Panc1 (cell line): ENCODE data around the gene PIAS4. TPM values are rescaled to one million over a fixed set of nuclear protein-coding genes. Genes with fewer than 3 reads are reported as not detected.

Experiments
- ATAC-seq: fragments of 200-7000 bp; cut with Tn5 transposase; 2 replicates; pipeline ENCODE4 v1.9.1; 2020; ENCODE audit warnings: mild to moderate bottlenecking, moderate library complexity
- BruUV-seq: library from RNA; stranded (reverse); fragments of 400-500 nt; replicated peaks from 2 replicates; lab custom pipeline; 2021; lab: Mats Ljungman, UMichigan
- CTCF ChIA-PET: fragments of 300-600 bp; sonication (Branson Sonifier 250); formaldehyde crosslinking; loops from one replicate; lab custom pipeline; 2022; ENCODE audit warnings: antibody characterized with exemption; lab: Charles Lee
- POLR2A ChIA-PET: fragments of 300-600 bp; sonication (Branson Sonifier 250); formaldehyde crosslinking; loops from one replicate; lab custom pipeline; 2022; ENCODE audit warnings: antibody characterized with exemption; lab: Charles Lee
- DNase-seq: peaks from one replicate; pipeline ENCODE4 v3.0.0-alpha.2; 2010; ENCODE audit warnings: low read depth, low spot score
- H3K27ac ChIP-seq: 2 replicates; pipeline ENCODE4 v1.5.1; 2011; ENCODE audit warnings: mild to moderate bottlenecking, low read length, inconsistent platforms
- H3K27me3 ChIP-seq: fragments of 200-500 bp; sonication (Bioruptor generic); 2 replicates; pipeline ENCODE4 v1.6.0; 2014; ENCODE audit warnings: low read length, inconsistent platforms; ENCODE audit not compliant: control insufficient read depth, insufficient read depth
- H3K36me3 ChIP-seq: fragments of 200-500 bp; sonication (Bioruptor generic); 2 replicates; pipeline ENCODE4 v1.5.1; 2014; ENCODE audit warnings: inconsistent platforms, mild to moderate bottlenecking, low read length, moderate library complexity; ENCODE audit not compliant: control insufficient read depth, insufficient read depth
- H3K4me1 ChIP-seq: 2 replicates; pipeline ENCODE4 v1.5.1; 2011; ENCODE audit warnings: inconsistent platforms, mild to moderate bottlenecking, low read length, moderate library complexity; ENCODE audit not compliant: control insufficient read depth, insufficient read depth
- H3K4me3 ChIP-seq, 2 experiments: 2 replicates each; pipeline ENCODE4 v1.5.1; 2011 to 2012; ENCODE audit warnings: low read depth in 2 of 2, low read length in 2 of 2, mild to moderate bottlenecking in 2 of 2, inconsistent platforms in 1 of 2, moderate library complexity in 1 of 2
- H3K9me3 ChIP-seq: fragments of 200-500 bp; sonication (Bioruptor generic); 2 replicates; pipeline ENCODE4 v1.5.1; 2014; ENCODE audit warnings: low read depth, mild to moderate bottlenecking, inconsistent platforms, low read length, moderate library complexity; ENCODE audit not compliant: control insufficient read depth, insufficient read depth
- POLR2AphosphoS5 ChIP-seq: IDR thresholded peaks from 2 replicates; pipeline ENCODE4 v1.6.1; 2012; ENCODE audit warnings: mild to moderate bottlenecking, low read depth, low read length, moderate library complexity
- REST ChIP-seq, 2 experiments: IDR thresholded peaks; 2 replicates each; pipeline ENCODE4 v1.6.1; 2011 to 2012; ENCODE audit warnings: low read depth in 2 of 2, control low read depth in 1 of 2, low read length in 1 of 2, mild to moderate bottlenecking in 1 of 2, moderate library complexity in 1 of 2; ENCODE audit not compliant: insufficient read depth in 1 of 2
- SIN3A ChIP-seq: IDR thresholded peaks from 2 replicates; pipeline ENCODE4 v1.6.1; 2012; ENCODE audit warnings: low read depth, mild to moderate bottlenecking, low read length, moderate library complexity, borderline replicate concordance; ENCODE audit not compliant: insufficient read depth
- TCF7L2 ChIP-seq: IDR thresholded peaks from 2 replicates; pipeline ENCODE4 v1.6.1; 2011; ENCODE audit warnings: mild to moderate bottlenecking, low read depth, low read length, inconsistent platforms
- in situ Hi-C: cut with HindIII; loops from 2 replicates; pipeline ENCODE4 v1.10.0; 2016; ENCODE audit warnings: low sequenced_read_pairs, low pct_unique_long_range_greater_than_20kb
- intact Hi-C: fragments of 100-400 bp; cut with micrococcal nuclease; formaldehyde crosslinking; loops from one replicate; pipeline ENCODE4 v1.10.0; 2022; ENCODE audit not compliant: unreplicated experiment
- total RNA-seq: library from RNA; stranded (reverse); gene quantifications from one replicate; pipeline ENCODE4 v1.2.1, GENCODE V29; 2021; ENCODE audit not compliant: unreplicated experiment
- TF ChIP-seq, protein P1 (sequence below): fragments of 450-650 bp; IDR thresholded peaks from 2 replicates; pipeline ENCODE4 v1.5.1; 2017; ENCODE audit warnings: mild to moderate bottlenecking

PIAS4 gene
- total RNA-seq, 1 experiment from 2014 or later: 36.7 TPM

GRCh38 chr19:4052993-4053422 lies 45.5 kb downstream of the PIAS4 start:
- intact Hi-C loops (no loop called here), in situ Hi-C loops (no loop called here)
- no peaks in the 10 kb centered on the region for H3K9me3 ChIP-seq
- peaks cover 21% of the 10 kb centered on the region for H3K4me1 ChIP-seq
- DNase-seq (no peak), ATAC-seq (no peak)
- BruUV-seq: no TSS peak
- POLR2A ChIA-PET: no interaction called here
- H3K27ac ChIP-seq: peak overlapping the region; percentile 57
- CTCF ChIA-PET: no interaction called here
- H3K36me3 ChIP-seq: no peaks in the 10 kb centered on the region
- no peak overlapping the region for H3K4me3 ChIP-seq
- TF ChIP-seq TCF7L2: no peak
- no peak for TF ChIP-seq POLR2AphosphoS5
- TF ChIP-seq, protein P1, sequence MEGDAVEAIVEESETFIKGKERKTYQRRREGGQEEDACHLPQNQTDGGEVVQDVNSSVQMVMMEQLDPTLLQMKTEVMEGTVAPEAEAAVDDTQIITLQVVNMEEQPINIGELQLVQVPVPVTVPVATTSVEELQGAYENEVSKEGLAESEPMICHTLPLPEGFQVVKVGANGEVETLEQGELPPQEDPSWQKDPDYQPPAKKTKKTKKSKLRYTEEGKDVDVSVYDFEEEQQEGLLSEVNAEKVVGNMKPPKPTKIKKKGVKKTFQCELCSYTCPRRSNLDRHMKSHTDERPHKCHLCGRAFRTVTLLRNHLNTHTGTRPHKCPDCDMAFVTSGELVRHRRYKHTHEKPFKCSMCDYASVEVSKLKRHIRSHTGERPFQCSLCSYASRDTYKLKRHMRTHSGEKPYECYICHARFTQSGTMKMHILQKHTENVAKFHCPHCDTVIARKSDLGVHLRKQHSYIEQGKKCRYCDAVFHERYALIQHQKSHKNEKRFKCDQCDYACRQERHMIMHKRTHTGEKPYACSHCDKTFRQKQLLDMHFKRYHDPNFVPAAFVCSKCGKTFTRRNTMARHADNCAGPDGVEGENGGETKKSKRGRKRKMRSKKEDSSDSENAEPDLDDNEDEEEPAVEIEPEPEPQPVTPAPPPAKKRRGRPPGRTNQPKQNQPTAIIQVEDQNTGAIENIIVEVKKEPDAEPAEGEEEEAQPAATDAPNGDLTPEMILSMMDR: no peak
- TF ChIP-seq REST (IDR thresholded peaks at IDR 0.05; ENCODE audit: insufficient read depth in 1 of 2, low read depth in 2 of 2, low read length in 1 of 2): no peak
- no peak for TF ChIP-seq SIN3A
- no peaks in the 10 kb centered on the region for H3K27me3 ChIP-seq

GRCh38 chr19:4053423-4054324 lies 46.1 kb downstream of the PIAS4 start:
- no peak overlapping the region for H3K27ac ChIP-seq
- CTCF ChIA-PET: no interaction called here
- intact Hi-C loops: no loop called here

More at GRCh38 chr19:4053423-4054324, 46.1 kb downstream of the PIAS4 start:
- in situ Hi-C loops: no loop called here
- POLR2A ChIA-PET: no interaction called here
- TF ChIP-seq TCF7L2: no peak
- TF ChIP-seq, protein P1: no peak
- TF ChIP-seq SIN3A: no peak
- no peak for TF ChIP-seq POLR2AphosphoS5
- no peak for TF ChIP-seq REST (IDR thresholded peaks at IDR 0.05; ENCODE audit: insufficient read depth in 1 of 2, low read depth in 2 of 2, low read length in 1 of 2)
- Histone ChIP-seq H3K27me3 (no peaks in the 10 kb centered on the region), H3K9me3 (no peaks in the 10 kb centered on the region), H3K36me3 (no peaks in the 10 kb centered on the region), H3K4me3 (no peak overlapping the region), H3K4me1 (peaks cover 25% of the 10 kb centered on the region)
- no TSS peak for BruUV-seq
- ATAC-seq: no peak
- DNase-seq: no peak
